ENCODE data around the gene PPFIA2.

DNA sequence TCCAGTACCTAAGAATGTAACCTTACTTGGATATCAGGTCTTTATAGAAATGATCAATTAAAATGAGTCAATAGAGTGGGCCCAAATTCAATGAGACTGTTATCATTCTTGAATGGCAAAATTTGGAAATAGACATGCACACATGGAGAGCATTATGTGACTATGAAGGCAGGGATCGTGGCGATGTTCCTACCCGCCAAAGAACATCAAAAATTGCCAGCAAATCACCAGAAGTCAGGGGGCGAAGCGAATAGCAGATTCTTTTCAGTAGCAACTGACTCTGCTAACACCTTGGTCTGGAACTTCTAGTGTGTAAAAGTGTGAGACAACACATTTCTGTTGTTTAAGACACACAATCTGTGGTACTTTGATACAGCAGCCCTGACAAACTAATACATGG, 488.8 kb downstream of the PPFIA2 start:
- TF ChIP-seq, protein P1, sequence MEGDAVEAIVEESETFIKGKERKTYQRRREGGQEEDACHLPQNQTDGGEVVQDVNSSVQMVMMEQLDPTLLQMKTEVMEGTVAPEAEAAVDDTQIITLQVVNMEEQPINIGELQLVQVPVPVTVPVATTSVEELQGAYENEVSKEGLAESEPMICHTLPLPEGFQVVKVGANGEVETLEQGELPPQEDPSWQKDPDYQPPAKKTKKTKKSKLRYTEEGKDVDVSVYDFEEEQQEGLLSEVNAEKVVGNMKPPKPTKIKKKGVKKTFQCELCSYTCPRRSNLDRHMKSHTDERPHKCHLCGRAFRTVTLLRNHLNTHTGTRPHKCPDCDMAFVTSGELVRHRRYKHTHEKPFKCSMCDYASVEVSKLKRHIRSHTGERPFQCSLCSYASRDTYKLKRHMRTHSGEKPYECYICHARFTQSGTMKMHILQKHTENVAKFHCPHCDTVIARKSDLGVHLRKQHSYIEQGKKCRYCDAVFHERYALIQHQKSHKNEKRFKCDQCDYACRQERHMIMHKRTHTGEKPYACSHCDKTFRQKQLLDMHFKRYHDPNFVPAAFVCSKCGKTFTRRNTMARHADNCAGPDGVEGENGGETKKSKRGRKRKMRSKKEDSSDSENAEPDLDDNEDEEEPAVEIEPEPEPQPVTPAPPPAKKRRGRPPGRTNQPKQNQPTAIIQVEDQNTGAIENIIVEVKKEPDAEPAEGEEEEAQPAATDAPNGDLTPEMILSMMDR (optimal IDR thresholded peaks at IDR 0.05 in 1 of 3, IDR thresholded peaks at IDR 0.05 in 1 of 3, conservative IDR thresholded peaks at IDR 0.05 in 1 of 3; ENCODE audit: extremely low read depth in 1 of 3, insufficient read depth in 2 of 3, low read length in 3 of 3), result no peak
- no peak for TF ChIP-seq EZH2 (IDR thresholded peaks at IDR 0.05; ENCODE audit: low read length)
